NCI-H82 treated with DMSO at 0.1 percent for 48 hours (cell line): Measurements from ENCODE around the gene SBF2.
A peak's percentile ranks its signal among the peaks of the same experiment; 100 is the strongest.
"Not testable (repeated sequence)": the region's sequence is repeated elsewhere in the genome, so short reads cannot be mapped to it uniquely, and the experiment has no call there.

Experiments used
- DNase-seq: peaks from one replicate; lab custom pipeline; 2025; ENCODE audit not compliant: unreplicated experiment; lab: John Stamatoyannopoulos, UW

The SBF2 gene

GRCh38 chr11:10022764-10023163 lies 271.3 kb downstream of the SBF2 start:
- no peak for DNase-seq

GRCh38 chr11:10021563-10021962 lies 272.5 kb downstream of the SBF2 start:
- DNase-seq: no peak

GRCh38 chr11:10019906-10020682 lies 273.9 kb downstream of the SBF2 start:
- DNase-seq: no peak

GRCh38 chr11:10017911-10018310 lies 276.1 kb downstream of the SBF2 start:
- DNase-seq: no peak

GRCh38 chr11:10017050-10017449 lies 277.0 kb downstream of the SBF2 start:
- DNase-seq: no peak

- DNase-seq: no peak
Measured at GRCh38 chr11:10012068-10012467, 282.0 kb downstream of the SBF2 start.

- peak; percentile 95 for DNase-seq
Measured at GRCh38 chr11:10005955-10006525, 288.0 kb downstream of the SBF2 start.

GRCh38 chr11:10004526-10005113 lies 289.4 kb downstream of the SBF2 start:
- no peak for DNase-seq

GRCh38 chr11:10002221-10002620 lies 291.8 kb downstream of the SBF2 start:
- no peak for DNase-seq

GRCh38 chr11:9992306-9992705 lies 301.7 kb downstream of the SBF2 start:
- DNase-seq: no peak

- no peak for DNase-seq
Measured at GRCh38 chr11:9990221-9990973, 303.6 kb downstream of the SBF2 start.

GRCh38 chr11:9987303-9987702 lies 306.7 kb downstream of the SBF2 start:
- not testable (repeated sequence) for DNase-seq

GRCh38 chr11:9982796-9983579 lies 311.0 kb downstream of the SBF2 start:
- DNase-seq: no peak

- DNase-seq: no peak
Measured at GRCh38 chr11:9982127-9982795, 311.8 kb downstream of the SBF2 start.

GRCh38 chr11:9980931-9981330 lies 313.1 kb downstream of the SBF2 start:
- no peak for DNase-seq

- no peak for DNase-seq
Measured at GRCh38 chr11:9977554-9977953, 316.5 kb downstream of the SBF2 start.

GRCh38 chr11:9974375-9974774 lies 319.6 kb downstream of the SBF2 start:
- DNase-seq: no peak

GRCh38 chr11:9973921-9974320 lies 320.1 kb downstream of the SBF2 start:
- DNase-seq: no peak

- no peak for DNase-seq
Measured at GRCh38 chr11:9972989-9973388, 321.0 kb downstream of the SBF2 start.

- no peak for DNase-seq
Measured at GRCh38 chr11:9971894-9972293, 322.1 kb downstream of the SBF2 start.
